ENCODE data around the gene SARDH.
"Not testable (repeated sequence)": the region's sequence is repeated elsewhere in the genome, so short reads cannot be mapped to it uniquely, and the experiment has no call there.

The SARDH gene

DNA sequence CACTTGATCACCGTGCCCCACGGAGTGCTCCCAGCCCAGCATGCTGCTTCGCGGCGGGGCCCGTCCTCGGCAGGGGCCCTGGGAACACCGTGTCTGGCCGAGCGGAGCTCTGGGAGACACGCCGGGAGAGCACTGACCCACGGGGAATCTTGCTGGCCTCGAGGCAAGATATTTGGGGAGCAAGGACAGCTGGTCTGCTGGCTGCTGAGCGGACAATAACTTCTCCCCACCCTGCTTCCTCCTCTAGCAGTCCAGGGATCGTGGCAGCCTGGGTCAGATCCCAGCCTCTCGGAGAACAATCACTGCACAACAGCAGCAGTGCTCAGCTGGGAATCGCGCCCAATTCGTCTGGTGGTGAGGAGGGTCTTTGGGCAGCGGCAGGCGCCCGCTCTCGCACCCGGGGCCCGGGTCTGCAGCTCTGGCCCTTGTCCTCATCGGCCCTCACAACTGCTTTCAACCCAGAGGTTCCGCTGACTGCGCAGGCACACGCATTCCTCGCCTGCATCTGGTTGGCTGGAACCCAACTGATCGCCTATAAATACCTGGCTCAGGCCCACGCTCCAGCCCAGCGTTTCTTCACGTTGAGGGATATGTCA lies 58.6 kb downstream of the SARDH start:
- H3K4me1 ChIP-seq (ENCODE audit: control insufficient read depth, low read depth, low read length) = peaks cover 3% of the 10 kb centered on the region
- H3K4me3 ChIP-seq (ENCODE audit: low read length) = no peak overlapping the region
- H3K27me3 ChIP-seq (ENCODE audit: control insufficient read depth, insufficient read depth, low read length) = no peaks in the 10 kb centered on the region
- H3K27ac ChIP-seq (ENCODE audit: low read length) = no peak overlapping the region
- H3K9ac ChIP-seq (ENCODE audit: low read length) = no peak overlapping the region
- no peaks in the 10 kb centered on the region for H3K36me3 ChIP-seq (ENCODE audit: control insufficient read depth, low read depth, low read length)
- no peaks in the 10 kb centered on the region for H3K9me3 ChIP-seq (ENCODE audit: control insufficient read depth, low read depth, low read length)

DNA sequence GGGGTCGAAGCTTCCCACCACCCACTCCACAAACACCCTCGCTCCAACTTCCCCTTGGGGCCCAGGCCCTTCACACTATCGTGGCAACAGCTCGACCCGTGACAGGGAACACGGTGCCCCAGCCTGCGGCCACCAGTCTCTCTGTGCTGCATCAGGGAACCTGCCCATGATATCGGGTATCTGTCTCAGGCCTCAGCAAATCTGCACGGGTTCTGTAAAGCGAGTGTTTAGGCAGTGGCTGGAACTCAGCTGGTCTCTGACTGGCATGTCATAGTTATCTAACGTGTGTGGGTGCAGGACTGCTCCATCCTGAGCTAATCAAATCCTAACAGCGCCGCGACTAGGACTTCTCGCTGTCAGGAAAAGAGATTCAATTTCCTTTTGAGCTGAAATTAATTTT lies 59.1 kb downstream of the SARDH start:
- Histone ChIP-seq H3K9ac (ENCODE audit: low read length) (no peak overlapping the region), H3K27me3 (ENCODE audit: control insufficient read depth, insufficient read depth, low read length) (no peaks in the 10 kb centered on the region), H3K36me3 (ENCODE audit: control insufficient read depth, low read depth, low read length) (no peaks in the 10 kb centered on the region), H3K4me1 (ENCODE audit: control insufficient read depth, low read depth, low read length) (peaks cover 5% of the 10 kb centered on the region), H3K4me3 (ENCODE audit: low read length) (no peak overlapping the region), H3K9me3 (ENCODE audit: control insufficient read depth, low read depth, low read length) (no peaks in the 10 kb centered on the region), H3K27ac (ENCODE audit: low read length) (no peak overlapping the region)

GRCh38 chr9:133677126-133678010 lies 60.8 kb downstream of the SARDH start:
- H3K9ac ChIP-seq (ENCODE audit: low read length) = no peak overlapping the region
- no peaks in the 10 kb centered on the region for H3K9me3 ChIP-seq (ENCODE audit: control insufficient read depth, low read depth, low read length)
- H3K27me3 ChIP-seq (ENCODE audit: control insufficient read depth, insufficient read depth, low read length) = no peaks in the 10 kb centered on the region
- no peak overlapping the region for H3K4me3 ChIP-seq (ENCODE audit: low read length)
- no peak overlapping the region for H3K27ac ChIP-seq (ENCODE audit: low read length)
- no peaks in the 10 kb centered on the region for H3K36me3 ChIP-seq (ENCODE audit: control insufficient read depth, low read depth, low read length)
- H3K4me1 ChIP-seq (ENCODE audit: control insufficient read depth, low read depth, low read length) = peaks cover 5% of the 10 kb centered on the region

DNA sequence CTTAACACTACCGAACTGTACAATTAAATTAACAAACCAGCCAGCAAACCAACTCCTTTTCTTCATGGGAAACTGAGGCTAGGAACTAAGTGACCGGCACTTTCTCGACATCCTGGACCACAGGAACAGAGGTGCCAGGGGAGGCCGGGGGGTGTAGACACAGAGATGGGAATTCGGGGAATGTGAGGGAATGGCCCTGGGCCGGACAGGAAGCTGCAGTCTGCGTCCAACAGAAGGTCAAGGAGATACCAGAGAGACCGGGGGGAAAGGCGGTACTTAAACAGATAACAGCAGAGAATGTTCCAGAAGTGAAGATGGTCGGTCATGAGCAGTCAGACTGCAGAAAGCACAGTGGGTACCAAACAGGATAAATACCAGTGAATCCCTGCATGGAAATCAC lies 61.7 kb downstream of the SARDH start:
- H3K9me3 ChIP-seq (ENCODE audit: control insufficient read depth, low read depth, low read length) = no peaks in the 10 kb centered on the region
- no peak overlapping the region for H3K27ac ChIP-seq (ENCODE audit: low read length)
- H3K36me3 ChIP-seq (ENCODE audit: control insufficient read depth, low read depth, low read length) = no peaks in the 10 kb centered on the region
- H3K9ac ChIP-seq (ENCODE audit: low read length) = no peak overlapping the region
- no peak overlapping the region for H3K4me3 ChIP-seq (ENCODE audit: low read length)
- peaks cover 5% of the 10 kb centered on the region for H3K4me1 ChIP-seq (ENCODE audit: control insufficient read depth, low read depth, low read length)
- no peaks in the 10 kb centered on the region for H3K27me3 ChIP-seq (ENCODE audit: control insufficient read depth, insufficient read depth, low read length)

DNA sequence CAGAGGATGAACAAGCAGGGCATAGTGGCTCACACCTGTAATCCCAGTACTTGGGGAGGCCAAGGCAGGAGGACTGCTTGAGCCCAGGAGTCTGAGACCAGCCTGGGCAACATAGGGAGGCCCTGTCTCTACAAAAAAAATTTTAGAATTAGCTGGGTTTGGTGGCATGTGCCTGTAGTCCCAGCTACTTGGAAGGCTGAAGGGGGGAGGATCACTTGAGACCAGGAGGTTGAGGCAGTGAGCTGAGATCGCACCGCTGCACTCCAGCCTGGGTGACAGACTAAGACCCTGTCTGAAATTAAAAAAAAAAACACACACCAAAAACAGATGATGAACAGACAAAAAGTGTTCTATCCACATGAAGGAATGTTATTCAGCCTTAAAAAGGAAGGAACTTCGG lies 62.4 kb downstream of the SARDH start:
- not testable (repeated sequence) for H3K27ac ChIP-seq (ENCODE audit: low read length); H3K27me3 ChIP-seq (ENCODE audit: control insufficient read depth, insufficient read depth, low read length)

GRCh38 chr9:133674091-133674490 lies 64.1 kb downstream of the SARDH start:
- Histone ChIP-seq H3K27ac (ENCODE audit: low read length) (no peak overlapping the region), H3K4me3 (ENCODE audit: low read length) (no peak overlapping the region), H3K27me3 (ENCODE audit: control insufficient read depth, insufficient read depth, low read length) (no peaks in the 10 kb centered on the region), H3K36me3 (ENCODE audit: control insufficient read depth, low read depth, low read length) (no peaks in the 10 kb centered on the region), H3K4me1 (ENCODE audit: control insufficient read depth, low read depth, low read length) (peaks cover 5% of the 10 kb centered on the region), H3K9ac (ENCODE audit: low read length) (no peak overlapping the region), H3K9me3 (ENCODE audit: control insufficient read depth, low read depth, low read length) (no peaks in the 10 kb centered on the region)

More for the DNA sequence above, 62.4 kb downstream of the SARDH start:
- H3K9ac ChIP-seq (ENCODE audit: low read length); H3K9me3 ChIP-seq (ENCODE audit: control insufficient read depth, low read depth, low read length); H3K4me1 ChIP-seq (ENCODE audit: control insufficient read depth, low read depth, low read length); H3K36me3 ChIP-seq (ENCODE audit: control insufficient read depth, low read depth, low read length); H3K4me3 ChIP-seq (ENCODE audit: low read length): not testable (repeated sequence)

- Histone ChIP-seq H3K4me3 (ENCODE audit: low read length) (no peak overlapping the region), H3K27ac (ENCODE audit: low read length) (no peak overlapping the region), H3K27me3 (ENCODE audit: control insufficient read depth, insufficient read depth, low read length) (no peaks in the 10 kb centered on the region), H3K36me3 (ENCODE audit: control insufficient read depth, low read depth, low read length) (no peaks in the 10 kb centered on the region), H3K9ac (ENCODE audit: low read length) (no peak overlapping the region), H3K9me3 (ENCODE audit: control insufficient read depth, low read depth, low read length) (no peaks in the 10 kb centered on the region), H3K4me1 (ENCODE audit: control insufficient read depth, low read depth, low read length) (peaks cover 5% of the 10 kb centered on the region)
Observed at GRCh38 chr9:133673258-133673655, 64.9 kb downstream of the SARDH start.

DNA sequence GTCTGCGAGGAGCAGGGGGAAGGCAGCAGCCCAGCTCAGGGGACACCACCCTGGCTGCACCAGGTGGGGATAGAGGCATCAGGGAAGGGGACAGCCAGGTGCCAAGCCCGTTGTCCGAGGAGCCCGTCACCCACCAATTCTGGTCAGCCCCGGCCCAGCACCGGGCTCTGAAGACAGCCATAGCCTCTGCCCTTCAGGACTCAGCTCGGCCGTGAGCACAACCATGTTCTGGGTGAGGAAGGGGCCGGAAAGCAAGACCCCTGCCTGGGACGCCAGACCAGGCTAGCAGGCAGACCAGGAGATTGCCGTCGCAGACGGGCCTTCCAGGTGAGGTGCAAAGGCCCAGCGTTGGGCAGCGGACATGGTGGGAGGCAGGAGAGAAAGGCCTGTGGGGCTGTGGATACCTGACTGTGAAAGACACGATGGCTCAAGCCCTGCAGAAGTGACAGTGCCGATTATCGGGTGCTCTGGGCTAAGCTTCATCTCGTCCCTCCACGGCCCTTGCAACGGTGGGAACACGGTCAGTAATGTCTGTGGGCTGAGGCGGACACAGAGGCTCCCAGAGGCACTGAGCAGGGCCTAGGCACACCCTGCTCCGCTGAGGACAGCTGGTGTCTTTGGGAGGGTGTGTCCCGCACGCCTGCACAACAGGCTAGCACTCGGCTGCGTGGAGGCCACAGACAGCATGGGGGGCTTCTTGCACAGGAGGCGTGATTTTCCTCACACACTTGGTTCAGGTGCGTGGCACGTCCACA lies 65.5 kb downstream of the SARDH start:
- Histone ChIP-seq H3K4me1 (ENCODE audit: control insufficient read depth, low read depth, low read length) (peaks cover 5% of the 10 kb centered on the region), H3K27ac (ENCODE audit: low read length) (no peak overlapping the region), H3K9me3 (ENCODE audit: control insufficient read depth, low read depth, low read length) (no peaks in the 10 kb centered on the region), H3K27me3 (ENCODE audit: control insufficient read depth, insufficient read depth, low read length) (no peaks in the 10 kb centered on the region), H3K4me3 (ENCODE audit: low read length) (no peak overlapping the region), H3K9ac (ENCODE audit: low read length) (no peak overlapping the region), H3K36me3 (ENCODE audit: control insufficient read depth, low read depth, low read length) (no peaks in the 10 kb centered on the region)

DNA sequence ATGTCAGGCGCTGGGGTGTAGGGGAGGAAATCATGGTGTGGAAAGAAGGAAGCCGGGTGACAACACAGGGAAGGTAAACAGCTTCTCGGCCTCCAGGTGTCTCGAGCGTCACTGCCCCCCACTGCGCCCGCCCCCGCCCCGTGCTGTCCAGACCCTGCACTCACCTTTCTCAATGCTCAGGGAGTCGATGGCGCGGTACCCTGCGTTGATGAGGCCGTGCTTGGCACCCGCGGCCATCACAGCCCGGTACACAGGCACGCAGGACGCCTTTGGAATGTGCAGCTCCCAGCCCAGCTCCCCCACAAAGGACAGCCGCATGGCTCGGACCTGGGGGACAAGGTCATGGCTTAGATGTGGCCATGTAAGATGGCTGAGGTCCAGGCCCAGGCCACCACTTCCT lies 66.8 kb downstream of the SARDH start:
- H3K27me3 ChIP-seq (ENCODE audit: control insufficient read depth, insufficient read depth, low read length) = no peaks in the 10 kb centered on the region
- no peak overlapping the region for H3K27ac ChIP-seq (ENCODE audit: low read length)
- H3K9me3 ChIP-seq (ENCODE audit: control insufficient read depth, low read depth, low read length) = no peaks in the 10 kb centered on the region

DNA sequence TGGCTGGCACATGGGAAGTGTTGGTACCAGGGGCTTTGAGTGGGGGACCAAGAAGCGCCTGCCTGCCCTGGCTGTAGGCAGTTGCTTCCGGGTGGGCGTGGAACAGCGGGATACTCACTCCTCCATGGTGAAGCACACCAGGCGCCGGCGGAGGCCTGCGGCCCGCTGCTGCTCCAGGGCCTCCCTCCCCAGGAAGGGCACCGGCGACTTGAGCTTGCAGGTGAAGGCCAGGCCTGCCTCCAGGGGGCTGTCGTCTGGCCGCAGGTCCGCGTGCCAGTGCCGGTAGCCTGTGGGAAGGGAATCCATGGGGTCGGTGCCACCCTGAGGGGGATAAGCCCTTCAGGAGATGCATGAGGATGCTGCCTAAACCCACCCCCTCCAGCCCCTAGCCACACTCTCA lies 67.7 kb downstream of the SARDH start:
- Histone ChIP-seq H3K4me1 (ENCODE audit: control insufficient read depth, low read depth, low read length) (peaks cover 5% of the 10 kb centered on the region), H3K9me3 (ENCODE audit: control insufficient read depth, low read depth, low read length) (no peaks in the 10 kb centered on the region), H3K27me3 (ENCODE audit: control insufficient read depth, insufficient read depth, low read length) (no peaks in the 10 kb centered on the region), H3K27ac (ENCODE audit: low read length) (no peak overlapping the region), H3K9ac (ENCODE audit: low read length) (no peak overlapping the region), H3K36me3 (ENCODE audit: control insufficient read depth, low read depth, low read length) (no peaks in the 10 kb centered on the region), H3K4me3 (ENCODE audit: low read length) (no peak overlapping the region)

More for the DNA sequence above, 66.8 kb downstream of the SARDH start:
- Histone ChIP-seq H3K36me3 (ENCODE audit: control insufficient read depth, low read depth, low read length) (no peaks in the 10 kb centered on the region), H3K4me1 (ENCODE audit: control insufficient read depth, low read depth, low read length) (peaks cover 5% of the 10 kb centered on the region), H3K4me3 (ENCODE audit: low read length) (no peak overlapping the region), H3K9ac (ENCODE audit: low read length) (no peak overlapping the region)

DNA sequence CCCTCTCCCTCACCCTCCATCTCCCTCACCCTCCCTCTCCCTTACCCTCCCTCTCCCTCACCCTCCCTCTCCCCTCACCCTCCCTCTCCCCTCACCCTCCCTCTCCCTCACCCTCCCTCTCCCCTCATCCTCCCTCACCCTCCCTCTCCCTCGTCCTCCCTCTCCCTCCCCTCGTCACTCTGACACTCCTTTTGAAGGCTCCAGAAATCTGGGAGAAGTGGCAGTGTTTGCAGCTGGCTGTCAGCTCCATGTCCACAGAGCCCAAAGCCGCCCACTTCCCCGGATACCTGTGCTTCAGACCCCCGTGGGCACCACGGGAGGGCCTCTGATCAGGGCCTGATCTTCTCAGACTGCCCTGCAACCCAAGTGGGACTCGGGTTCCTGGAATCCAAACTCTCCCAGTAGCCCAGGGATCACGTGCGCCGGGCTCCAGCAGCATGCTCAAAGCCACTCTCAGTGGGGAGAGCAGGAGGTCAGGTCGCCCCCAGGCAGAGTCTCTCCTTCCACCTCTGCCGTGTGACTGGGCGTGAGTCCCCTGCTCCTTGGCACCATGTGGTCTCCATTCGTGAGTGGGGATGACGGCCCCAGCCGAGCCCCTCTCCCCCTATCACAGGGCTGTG lies 68.9 kb downstream of the SARDH start:
- H3K36me3 ChIP-seq (ENCODE audit: control insufficient read depth, low read depth, low read length) = no peaks in the 10 kb centered on the region
- no peak overlapping the region for H3K27ac ChIP-seq (ENCODE audit: low read length)
- H3K9ac ChIP-seq (ENCODE audit: low read length) = no peak overlapping the region
- H3K4me1 ChIP-seq (ENCODE audit: control insufficient read depth, low read depth, low read length) = no peaks in the 10 kb centered on the region
- H3K27me3 ChIP-seq (ENCODE audit: control insufficient read depth, insufficient read depth, low read length) = no peaks in the 10 kb centered on the region
- no peaks in the 10 kb centered on the region for H3K9me3 ChIP-seq (ENCODE audit: control insufficient read depth, low read depth, low read length)
- H3K4me3 ChIP-seq (ENCODE audit: low read length) = no peak overlapping the region
